ENCODE measurements around the gene SYNGR2. TPM values are rescaled to one million over a fixed set of nuclear protein-coding genes. Genes with fewer than 3 reads are reported as not detected.

Gene SYNGR2
- total RNA-seq, 1 donor from 2014 or later: 206 TPM

DNA sequence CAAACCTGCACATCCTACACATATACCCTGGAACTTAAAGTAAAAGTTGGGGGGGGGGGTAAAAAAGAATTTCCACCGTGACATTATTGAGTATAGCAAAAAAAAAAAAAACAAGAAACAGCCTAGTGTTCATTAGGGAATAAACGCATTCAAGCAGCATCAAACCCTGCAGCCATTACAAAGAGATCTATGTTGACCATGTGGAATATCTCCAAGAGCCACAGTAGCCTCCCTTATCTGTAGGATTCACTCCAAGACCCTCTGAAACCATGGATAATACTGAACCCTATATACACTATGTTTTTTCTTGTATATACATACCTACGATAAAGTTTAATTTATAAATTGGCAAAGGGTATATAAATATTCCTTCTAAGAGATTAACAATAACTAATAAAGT is 40.1 kb downstream of the SYNGR2 start:
- intact Hi-C loops (cut with DNase I): no loop called here
- Histone ChIP-seq H3K9me3 (no peaks in the 10 kb centered on the region), H3K4me3 (no peak overlapping the region), H3K27me3 (no peaks in the 10 kb centered on the region), H3K36me3 (no peaks in the 10 kb centered on the region), H3K27ac (no peak overlapping the region), H3K4me1 (no peaks in the 10 kb centered on the region)
- no peak for DNase-seq
- TF ChIP-seq, protein P1, sequence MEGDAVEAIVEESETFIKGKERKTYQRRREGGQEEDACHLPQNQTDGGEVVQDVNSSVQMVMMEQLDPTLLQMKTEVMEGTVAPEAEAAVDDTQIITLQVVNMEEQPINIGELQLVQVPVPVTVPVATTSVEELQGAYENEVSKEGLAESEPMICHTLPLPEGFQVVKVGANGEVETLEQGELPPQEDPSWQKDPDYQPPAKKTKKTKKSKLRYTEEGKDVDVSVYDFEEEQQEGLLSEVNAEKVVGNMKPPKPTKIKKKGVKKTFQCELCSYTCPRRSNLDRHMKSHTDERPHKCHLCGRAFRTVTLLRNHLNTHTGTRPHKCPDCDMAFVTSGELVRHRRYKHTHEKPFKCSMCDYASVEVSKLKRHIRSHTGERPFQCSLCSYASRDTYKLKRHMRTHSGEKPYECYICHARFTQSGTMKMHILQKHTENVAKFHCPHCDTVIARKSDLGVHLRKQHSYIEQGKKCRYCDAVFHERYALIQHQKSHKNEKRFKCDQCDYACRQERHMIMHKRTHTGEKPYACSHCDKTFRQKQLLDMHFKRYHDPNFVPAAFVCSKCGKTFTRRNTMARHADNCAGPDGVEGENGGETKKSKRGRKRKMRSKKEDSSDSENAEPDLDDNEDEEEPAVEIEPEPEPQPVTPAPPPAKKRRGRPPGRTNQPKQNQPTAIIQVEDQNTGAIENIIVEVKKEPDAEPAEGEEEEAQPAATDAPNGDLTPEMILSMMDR (IDR thresholded peaks at IDR 0.05): no peak
- ATAC-seq: no peak

DNA sequence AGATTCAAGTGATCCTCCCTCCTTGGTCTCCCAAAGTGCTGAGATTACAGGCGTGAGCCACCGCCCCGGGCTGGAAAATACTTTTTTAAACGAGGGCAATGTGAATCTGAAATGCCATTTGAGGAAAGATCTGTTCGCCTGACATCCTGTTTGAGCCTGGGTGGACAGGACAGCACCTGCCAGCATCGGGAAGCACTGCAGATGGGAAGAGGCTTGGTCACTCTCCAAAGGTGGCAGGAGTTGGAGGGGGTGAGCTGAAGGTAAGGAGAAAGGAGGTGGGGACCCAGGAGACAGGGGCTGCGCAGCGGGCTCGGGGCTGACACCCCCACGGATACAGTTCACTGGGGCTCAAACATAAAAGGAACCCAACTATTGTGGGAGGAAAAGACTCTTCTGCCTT is 41.7 kb downstream of the SYNGR2 start:
- ATAC-seq: no peak
- peaks cover 5% of the 10 kb centered on the region for H3K4me1 ChIP-seq
- H3K4me3 ChIP-seq: no peak overlapping the region
- H3K27ac ChIP-seq: no peak overlapping the region
- H3K9me3 ChIP-seq: no peaks in the 10 kb centered on the region
- TF ChIP-seq, protein P1 (IDR thresholded peaks at IDR 0.05): no peak
- H3K27me3 ChIP-seq: no peaks in the 10 kb centered on the region
- no peaks in the 10 kb centered on the region for H3K36me3 ChIP-seq
- DNase-seq: no peak
- intact Hi-C loops (cut with DNase I): no loop called here

DNA sequence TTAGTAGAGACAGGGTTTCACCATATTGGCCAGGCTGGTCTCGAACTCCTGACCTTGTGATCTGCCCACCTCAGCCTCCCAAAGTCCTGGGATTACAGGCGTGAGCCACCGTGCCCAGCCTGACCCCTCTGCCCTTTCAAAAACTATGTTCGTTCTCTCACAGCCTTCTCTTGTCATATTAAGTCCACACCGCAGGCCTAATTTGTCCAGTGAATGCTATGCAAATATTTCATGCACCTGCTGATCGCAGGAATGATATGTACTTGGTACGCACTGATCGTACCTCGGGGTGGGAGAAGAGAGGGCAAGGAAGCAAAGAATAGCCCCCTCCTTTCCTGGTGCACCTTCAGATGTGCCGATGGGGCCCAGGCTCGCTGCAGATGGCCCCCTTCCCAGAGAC is 42.7 kb downstream of the SYNGR2 start:
- Histone ChIP-seq H3K4me1 (peaks cover 5% of the 10 kb centered on the region), H3K36me3 (no peaks in the 10 kb centered on the region), H3K4me3 (no peak overlapping the region), H3K27me3 (no peaks in the 10 kb centered on the region), H3K27ac (no peak overlapping the region), H3K9me3 (no peaks in the 10 kb centered on the region)
- DNase-seq (no peak), ATAC-seq (no peak)
- intact Hi-C loops (cut with DNase I): no loop called here
- TF ChIP-seq, protein P1 (IDR thresholded peaks at IDR 0.05): no peak

DNA sequence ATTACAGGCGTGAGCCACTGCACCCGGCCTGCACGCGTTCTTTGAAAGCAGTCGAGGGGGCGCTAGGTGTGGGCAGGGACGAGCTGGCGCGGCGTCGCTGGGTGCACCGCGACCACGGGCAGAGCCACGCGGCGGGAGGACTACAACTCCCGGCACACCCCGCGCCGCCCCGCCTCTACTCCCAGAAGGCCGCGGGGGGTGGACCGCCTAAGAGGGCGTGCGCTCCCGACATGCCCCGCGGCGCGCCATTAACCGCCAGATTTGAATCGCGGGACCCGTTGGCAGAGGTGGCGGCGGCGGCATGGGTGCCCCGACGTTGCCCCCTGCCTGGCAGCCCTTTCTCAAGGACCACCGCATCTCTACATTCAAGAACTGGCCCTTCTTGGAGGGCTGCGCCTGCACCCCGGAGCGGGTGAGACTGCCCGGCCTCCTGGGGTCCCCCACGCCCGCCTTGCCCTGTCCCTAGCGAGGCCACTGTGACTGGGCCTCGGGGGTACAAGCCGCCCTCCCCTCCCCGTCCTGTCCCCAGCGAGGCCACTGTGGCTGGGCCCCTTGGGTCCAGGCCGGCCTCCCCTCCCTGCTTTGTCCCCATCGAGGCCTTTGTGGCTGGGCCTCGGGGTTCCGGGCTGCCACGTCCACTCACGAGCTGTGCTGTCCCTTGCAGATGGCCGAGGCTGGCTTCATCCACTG is 45.8 kb downstream of the SYNGR2 start, which contains the start of gene BIRC5:
Gene BIRC5, plus strand, starts transcription at position 238 of the 690 bp plus-strand sequence. Its CDS starts 64 bp downstream, at position 302.
- peak within 1 kb of the TSS; percentile 47 for H3K4me3 ChIP-seq
- H3K36me3 ChIP-seq: no peaks in the 10 kb centered on the region
- DNase-seq (peak; percentile 93), ATAC-seq (peak; percentile 100)
- H3K27ac ChIP-seq: no peak within 1 kb of the TSS
- TF ChIP-seq, protein P1 (IDR thresholded peaks at IDR 0.05): no peak
- H3K27me3 ChIP-seq: no peaks in the 10 kb centered on the region
- no peaks in the 10 kb centered on the region for H3K9me3 ChIP-seq
- peaks cover 5% of the 10 kb centered on the region for H3K4me1 ChIP-seq
- intact Hi-C loops (cut with DNase I): no loop called here

DNA sequence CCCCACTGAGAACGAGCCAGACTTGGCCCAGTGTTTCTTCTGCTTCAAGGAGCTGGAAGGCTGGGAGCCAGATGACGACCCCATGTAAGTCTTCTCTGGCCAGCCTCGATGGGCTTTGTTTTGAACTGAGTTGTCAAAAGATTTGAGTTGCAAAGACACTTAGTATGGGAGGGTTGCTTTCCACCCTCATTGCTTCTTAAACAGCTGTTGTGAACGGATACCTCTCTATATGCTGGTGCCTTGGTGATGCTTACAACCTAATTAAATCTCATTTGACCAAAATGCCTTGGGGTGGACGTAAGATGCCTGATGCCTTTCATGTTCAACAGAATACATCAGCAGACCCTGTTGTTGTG is 46.3 kb downstream of the SYNGR2 start:
- H3K27me3 ChIP-seq: no peaks in the 10 kb centered on the region
- DNase-seq (no peak), ATAC-seq (no peak)
- TF ChIP-seq, protein P1 (IDR thresholded peaks at IDR 0.05): no peak
- no peaks in the 10 kb centered on the region for H3K9me3 ChIP-seq
- H3K36me3 ChIP-seq: no peaks in the 10 kb centered on the region
- no peak overlapping the region for H3K4me3 ChIP-seq
- H3K4me1 ChIP-seq: peaks cover 5% of the 10 kb centered on the region
- no peak overlapping the region for H3K27ac ChIP-seq
- intact Hi-C loops (cut with DNase I): no loop called here
